Measurements from ENCODE around the gene DNAJA3.

DNAJA3 gene
- total RNA-seq: 26.6 to 54.6 (median 45.3) reads per million in 4 donors

- peak; percentile 86 to 96 (median 88) for DNase-seq
These were observed at the start of gene DNAJA3 for GRCh38 chr16:4425378-4426020. Gene DNAJA3, plus strand, starts transcription at chr16:4425868. Its CDS starts 14 bp downstream, at chr16:4425882.

GRCh38 chr16:4376126-4376892 lies 49.4 kb upstream of the DNAJA3 start:
- DNase-seq: peak in 1 of 5 donors; percentile 6

GRCh38 chr16:4376893-4377572 lies 48.6 kb upstream of the DNAJA3 start:
- no peak for DNase-seq

- DNase-seq: no peak
These were observed 48.0 kb upstream of the DNAJA3 start for GRCh38 chr16:4377573-4378154.

- DNase-seq: no peak
These were observed 47.5 kb upstream of the DNAJA3 start for GRCh38 chr16:4378161-4378666.

- no peak for DNase-seq
These were observed 46.5 kb upstream of the DNAJA3 start for GRCh38 chr16:4378999-4379690.

- no peak for DNase-seq
These were observed 45.3 kb upstream of the DNAJA3 start for GRCh38 chr16:4380119-4381063.

GRCh38 chr16:4381072-4381934 lies 44.4 kb upstream of the DNAJA3 start:
- DNase-seq: no peak

GRCh38 chr16:4381935-4382794 lies 43.5 kb upstream of the DNAJA3 start:
- peak in 1 of 5 donors; percentile 4 for DNase-seq

- no peak for DNase-seq
These were observed 42.8 kb upstream of the DNAJA3 start for GRCh38 chr16:4382795-4383357.

- no peak for DNase-seq
These were observed 41.9 kb upstream of the DNAJA3 start for GRCh38 chr16:4383591-4384444.

GRCh38 chr16:4384509-4384942 lies 41.1 kb upstream of the DNAJA3 start:
- DNase-seq: peak in 1 of 5 donors; percentile 9

GRCh38 chr16:4385066-4385788 lies 40.4 kb upstream of the DNAJA3 start:
- peak in 1 of 5 donors; percentile 3 for DNase-seq

GRCh38 chr16:4385789-4386450 lies 39.7 kb upstream of the DNAJA3 start:
- DNase-seq: no peak

- DNase-seq: no peak
These were observed 39.2 kb upstream of the DNAJA3 start for GRCh38 chr16:4386451-4386805.

GRCh38 chr16:4386951-4387565 lies 38.6 kb upstream of the DNAJA3 start:
- no peak for DNase-seq
